ENCODE data around the gene IFNG. TPM values are rescaled to one million over a fixed set of nuclear protein-coding genes. Genes with fewer than 3 reads are reported as not detected.
"Not testable (repeated sequence)": the region's sequence is repeated elsewhere in the genome, so short reads cannot be mapped to it uniquely, and the experiment has no call there.

The IFNG gene
- polyA plus RNA-seq (2013, experiment 1 of 2; ENCODE audit: insufficient read length) = not detected
- not detected for polyA plus RNA-seq (2013, experiment 2 of 2; ENCODE audit: insufficient read length)

DNA sequence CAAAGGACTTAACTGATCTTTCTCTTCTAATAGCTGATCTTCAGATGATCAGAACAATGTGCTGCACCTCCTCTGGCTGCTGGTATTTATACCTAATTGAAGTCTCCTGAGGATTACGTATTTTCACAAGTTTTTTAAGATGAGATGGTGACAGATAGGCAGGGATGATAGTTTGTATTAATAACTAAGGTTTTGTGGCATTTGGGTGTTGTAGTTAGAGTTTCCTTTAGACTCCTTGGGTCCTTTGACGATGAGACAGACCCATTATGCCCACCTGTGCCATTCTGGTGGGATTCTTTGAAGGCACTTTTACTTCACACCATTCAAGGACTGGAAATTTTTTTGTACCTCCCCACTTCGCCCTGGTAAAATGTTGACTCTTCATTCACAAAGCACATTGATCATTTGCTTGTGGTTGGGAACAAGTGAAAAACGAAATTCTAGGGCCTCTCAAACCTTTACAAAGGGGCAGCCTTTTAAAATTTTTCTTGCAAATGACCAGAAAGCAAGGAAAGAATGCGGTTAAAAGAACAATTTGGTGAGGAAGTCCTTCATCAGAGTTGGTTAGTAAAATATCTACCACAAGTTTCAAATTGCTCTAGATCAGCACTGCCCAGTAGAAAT is at the start of gene IFNG:
Gene IFNG, minus strand, starts transcription at position 60 of the 624 bp plus-strand sequence. CDS start 125 bp downstream, outside the sequence.
- no peak for DNase-seq

DNA sequence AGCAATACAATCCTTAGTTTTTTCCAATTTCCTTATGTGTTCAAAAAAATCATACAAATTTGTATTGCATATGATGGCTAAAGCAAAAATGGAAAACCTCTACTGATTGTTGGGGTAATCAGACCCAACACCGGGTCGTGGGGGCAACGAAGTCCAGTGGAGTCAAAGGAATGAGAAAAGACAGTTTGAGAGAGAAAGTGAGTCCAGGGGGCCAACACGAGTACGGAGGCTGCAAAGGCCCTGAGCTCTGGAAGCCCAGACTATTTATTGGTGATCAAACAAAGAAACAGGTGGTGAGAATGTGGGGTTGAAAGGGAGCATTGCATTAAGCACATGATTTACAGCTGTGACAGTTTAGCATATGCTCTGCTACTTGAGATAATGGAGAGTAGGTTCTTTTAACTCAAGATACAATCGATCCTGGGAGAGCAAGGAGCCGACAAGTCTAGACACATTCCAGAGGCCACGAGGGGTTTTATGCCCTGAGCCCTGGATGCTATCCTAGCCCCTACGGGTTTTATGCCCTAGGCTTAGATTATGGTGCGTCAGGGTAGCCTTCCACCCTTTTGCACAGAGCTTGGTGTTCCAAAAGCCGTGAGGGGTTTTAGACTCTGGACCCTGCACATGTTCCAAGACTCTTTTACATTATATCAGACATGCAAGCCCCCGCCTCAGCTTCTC is 49.6 kb upstream of the IFNG start:
- not testable (repeated sequence) for DNase-seq

- no peak for DNase-seq
Observed at GRCh38 chr12:68207276-68207675, 47.7 kb upstream of the IFNG start.

- DNase-seq = no peak
Observed at GRCh38 chr12:68206446-68206845, 46.9 kb upstream of the IFNG start.

DNA sequence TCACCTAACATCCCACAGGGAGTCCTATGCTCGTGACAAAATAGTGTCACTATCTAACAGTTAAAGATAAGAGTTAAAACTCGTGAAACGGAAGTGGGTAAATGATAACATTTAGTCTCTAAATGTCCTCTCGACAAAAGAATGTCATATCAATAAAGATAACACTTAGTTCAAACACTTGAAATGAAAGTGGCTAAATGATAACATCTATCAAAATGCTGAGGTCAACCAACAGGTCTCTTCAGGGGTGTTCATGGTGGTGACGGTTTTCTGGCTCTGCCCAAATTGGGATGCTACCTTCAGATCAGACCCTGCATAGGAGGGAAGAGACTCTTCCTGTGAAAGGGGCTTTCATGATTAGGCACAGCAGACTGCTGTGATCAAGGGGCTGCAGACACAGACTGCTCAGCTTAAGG is 43.9 kb upstream of the IFNG start:
- DNase-seq = no peak

- DNase-seq = no peak
Observed at GRCh38 chr12:68200854-68201253, 41.3 kb upstream of the IFNG start.

- DNase-seq = no peak
Observed at GRCh38 chr12:68199127-68199526, 39.6 kb upstream of the IFNG start.

DNA sequence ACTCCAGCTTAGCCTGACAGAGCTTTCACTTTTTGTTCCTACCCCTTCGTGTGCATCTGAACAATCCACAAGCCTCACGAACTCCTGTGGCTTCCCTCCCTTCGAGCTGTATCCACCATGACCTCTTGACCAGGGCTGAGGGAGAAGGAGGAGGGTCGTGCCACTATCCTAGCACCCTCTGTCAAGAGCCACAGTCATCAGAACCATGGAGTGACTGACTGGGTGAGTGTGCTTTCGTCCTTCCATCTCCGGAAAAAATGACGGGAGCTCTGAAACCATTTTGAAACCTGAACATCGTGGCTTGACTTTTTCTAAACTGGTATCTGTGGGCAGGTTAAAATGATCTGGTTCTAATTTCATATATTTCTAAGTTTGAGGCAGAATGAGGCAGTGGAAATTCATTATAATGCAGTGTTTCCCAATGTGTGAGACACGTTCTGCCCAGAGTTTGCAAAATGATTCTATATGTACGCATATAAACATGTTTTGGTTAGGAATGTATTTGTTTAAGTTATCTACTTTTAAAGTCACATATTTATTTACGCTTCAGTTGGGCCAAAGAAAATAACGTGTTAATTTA is 39.1 kb upstream of the IFNG start:
- DNase-seq = no peak

GRCh38 chr12:68190301-68190700 is 30.8 kb upstream of the IFNG start:
- DNase-seq = no peak

- peak; percentile 79 for DNase-seq
Observed at GRCh38 chr12:68189821-68190242, 30.3 kb upstream of the IFNG start.

DNA sequence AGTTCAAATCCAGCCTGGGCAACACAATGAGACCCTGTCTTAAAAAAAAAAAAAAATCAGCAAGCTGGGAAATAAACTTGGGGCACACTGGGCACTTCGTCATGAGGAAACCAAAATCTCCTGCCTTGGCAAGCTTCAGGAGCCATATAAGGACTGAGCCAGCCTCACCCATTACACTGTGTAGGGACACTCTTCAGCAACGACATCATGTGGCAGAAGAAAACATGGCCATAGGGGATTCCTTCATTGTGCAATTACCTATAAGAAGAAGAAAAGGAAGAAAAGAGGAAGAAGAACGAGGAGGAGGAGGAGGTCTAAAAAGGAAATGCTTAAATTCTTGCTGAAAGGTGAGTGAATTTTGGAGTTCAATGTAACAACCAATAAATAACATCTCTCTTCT is 26.1 kb upstream of the IFNG start:
- no peak for DNase-seq

DNA sequence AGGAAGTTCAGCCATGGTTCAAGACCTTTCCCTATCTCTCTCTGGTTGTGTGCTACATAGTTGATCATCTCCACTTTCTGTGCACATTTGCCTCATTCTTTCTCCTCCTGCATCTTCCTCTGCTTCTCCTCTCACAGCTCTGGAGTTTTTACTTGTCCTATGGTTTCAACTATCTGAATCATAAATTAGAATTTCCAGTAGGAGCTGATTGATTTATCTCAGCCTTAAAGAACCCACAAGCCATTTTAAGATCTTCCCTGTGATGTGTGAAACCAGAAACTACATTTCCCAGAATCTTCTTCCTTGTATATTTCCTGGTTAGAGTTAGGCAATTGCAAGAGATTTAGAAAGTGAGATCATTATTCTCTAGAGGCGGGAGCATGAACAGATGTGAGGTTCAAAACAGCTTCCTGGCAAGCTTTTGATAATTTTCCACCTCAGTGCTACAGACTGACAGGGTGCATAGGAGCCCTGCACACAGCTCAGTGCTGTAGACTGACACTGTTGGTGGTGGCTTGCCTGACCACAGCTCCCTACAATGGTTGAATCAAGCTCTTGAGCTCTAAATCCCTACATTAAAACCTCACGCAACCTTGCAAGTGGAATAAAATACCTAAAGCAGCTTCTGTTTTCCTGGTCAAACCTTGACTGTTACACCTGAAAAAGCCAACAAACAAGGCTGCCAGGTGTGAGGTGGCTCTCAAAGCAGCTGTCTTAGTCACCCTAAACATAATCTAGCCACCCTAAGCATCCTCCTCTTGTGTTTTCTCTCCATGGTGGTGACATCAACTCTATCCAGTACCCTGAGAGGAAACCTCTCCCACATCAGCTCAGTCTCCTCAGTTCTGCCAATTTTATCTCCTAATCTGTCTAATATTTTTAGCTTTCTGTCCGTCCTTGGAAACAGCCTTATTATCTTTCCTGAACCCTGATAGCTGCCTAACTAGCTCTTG is 21.5 kb upstream of the IFNG start:
- no peak for DNase-seq

DNA sequence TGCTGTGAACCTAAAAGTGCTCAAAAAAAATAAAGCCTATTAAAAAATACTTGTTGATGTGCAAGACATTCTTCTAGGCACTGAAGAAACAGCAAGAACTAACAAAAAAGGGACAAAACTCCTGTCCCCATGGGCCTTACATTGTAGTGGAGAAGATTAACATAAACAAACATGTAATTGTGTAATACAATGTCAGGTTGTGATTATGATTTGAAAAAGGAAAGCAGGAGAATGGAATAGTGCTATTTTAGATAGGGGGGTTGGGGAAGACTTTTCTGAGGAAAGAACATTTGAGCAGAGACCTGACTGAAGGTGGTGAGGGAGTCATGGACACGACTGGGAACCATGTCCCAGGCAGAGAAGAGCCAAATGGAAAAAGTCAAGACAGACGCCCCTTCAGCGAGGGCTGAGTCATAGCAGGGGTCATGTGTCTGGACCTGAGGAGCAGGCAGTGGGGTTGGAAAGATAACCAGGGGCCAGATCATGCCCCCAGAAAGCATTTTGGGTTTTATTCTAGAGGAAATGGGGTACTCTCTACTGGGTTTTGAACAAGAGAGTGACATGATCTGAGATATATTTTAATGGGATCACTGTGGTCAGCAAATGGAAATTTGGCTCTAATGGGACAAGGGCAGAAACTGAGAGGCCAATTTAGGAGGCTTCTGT is 19.4 kb upstream of the IFNG start:
- no peak for DNase-seq

DNA sequence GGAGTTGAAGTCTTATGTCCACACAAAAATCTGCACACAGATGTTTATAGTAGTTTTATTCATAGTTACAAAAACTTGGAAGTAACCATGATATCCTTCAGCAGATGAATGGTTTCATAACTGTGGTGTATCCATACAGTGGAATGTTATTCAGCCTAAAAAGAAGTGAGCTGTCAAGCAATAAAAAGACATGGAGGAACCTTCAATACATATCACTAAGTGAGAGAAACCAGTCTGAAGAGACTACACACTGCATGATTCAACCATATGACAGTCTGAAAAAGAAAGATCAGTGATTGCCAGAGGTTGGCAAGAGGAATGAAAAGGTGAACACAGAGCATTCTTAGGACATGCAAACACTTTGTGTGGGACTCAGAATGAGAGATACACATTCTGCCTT is 18.6 kb upstream of the IFNG start:
- peak; percentile 3 for DNase-seq

DNA sequence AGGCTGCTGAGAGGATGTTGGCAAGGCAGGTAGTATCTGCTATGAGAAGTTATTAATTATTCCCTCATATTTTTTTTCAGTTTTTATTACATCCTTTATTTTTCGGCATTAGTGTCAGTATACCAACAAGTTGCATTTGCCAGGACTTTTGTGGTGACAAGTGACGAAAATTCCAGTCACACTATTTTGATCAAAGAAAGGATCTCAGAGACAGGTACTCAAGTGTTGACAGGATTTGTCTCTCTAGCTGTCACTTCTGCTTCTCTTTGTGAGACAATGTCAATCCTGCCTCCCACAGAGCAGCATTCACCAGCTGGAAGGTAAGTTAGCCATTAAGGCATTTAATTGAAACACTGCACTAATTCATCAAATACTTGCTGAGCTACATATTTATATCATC is 18.0 kb upstream of the IFNG start:
- DNase-seq = no peak

DNA sequence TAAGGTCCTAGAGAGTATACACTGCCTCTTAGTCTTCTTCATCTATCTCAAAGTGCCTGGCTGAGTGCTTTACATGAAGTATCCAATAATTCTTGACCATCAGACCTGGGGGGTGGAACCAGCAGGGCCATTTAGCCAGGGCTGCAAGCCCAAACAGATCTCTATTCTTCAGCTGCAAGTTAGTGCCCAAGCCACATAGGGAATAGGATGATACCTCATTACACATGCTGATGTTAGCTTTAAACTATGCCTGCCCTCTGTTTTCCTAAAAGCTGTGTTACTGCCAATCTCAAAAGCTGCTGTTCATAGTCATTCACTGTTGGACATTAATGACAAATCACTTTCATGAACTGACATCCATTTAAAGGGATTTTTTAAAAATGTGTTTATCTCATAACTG is 16.7 kb upstream of the IFNG start:
- DNase-seq = no peak

DNA sequence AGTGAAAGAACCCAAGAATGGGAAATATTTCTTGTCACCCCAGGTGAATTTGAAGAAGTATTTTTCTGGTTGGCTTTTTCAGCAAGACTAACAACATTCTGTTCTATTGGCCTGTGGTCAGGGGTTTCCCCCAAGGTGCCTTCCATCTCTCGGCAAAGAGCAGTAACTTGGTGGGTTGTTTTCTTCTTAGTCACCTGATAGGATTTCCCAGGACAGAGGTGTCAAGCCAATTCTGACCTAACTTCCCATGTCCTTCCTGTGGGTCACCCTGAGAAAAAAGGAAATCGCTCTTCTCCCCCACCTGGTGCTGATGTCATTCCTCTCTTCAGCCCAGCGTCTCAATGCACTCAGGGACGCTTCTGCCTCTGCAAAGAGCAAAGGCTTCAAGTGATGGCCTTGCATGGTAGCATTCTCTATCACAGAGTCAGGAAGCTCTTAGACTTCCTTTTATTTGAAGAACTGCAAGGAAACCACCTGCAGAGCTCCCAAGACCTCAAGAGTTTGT is 16.1 kb upstream of the IFNG start:
- DNase-seq = no peak

GRCh38 chr12:68174761-68175160 is 15.2 kb upstream of the IFNG start:
- DNase-seq = not testable (repeated sequence)

GRCh38 chr12:68173792-68174191 is 14.3 kb upstream of the IFNG start:
- no peak for DNase-seq

- peak; percentile 73 for DNase-seq
Observed at GRCh38 chr12:68170726-68171125, 11.2 kb upstream of the IFNG start.

DNA sequence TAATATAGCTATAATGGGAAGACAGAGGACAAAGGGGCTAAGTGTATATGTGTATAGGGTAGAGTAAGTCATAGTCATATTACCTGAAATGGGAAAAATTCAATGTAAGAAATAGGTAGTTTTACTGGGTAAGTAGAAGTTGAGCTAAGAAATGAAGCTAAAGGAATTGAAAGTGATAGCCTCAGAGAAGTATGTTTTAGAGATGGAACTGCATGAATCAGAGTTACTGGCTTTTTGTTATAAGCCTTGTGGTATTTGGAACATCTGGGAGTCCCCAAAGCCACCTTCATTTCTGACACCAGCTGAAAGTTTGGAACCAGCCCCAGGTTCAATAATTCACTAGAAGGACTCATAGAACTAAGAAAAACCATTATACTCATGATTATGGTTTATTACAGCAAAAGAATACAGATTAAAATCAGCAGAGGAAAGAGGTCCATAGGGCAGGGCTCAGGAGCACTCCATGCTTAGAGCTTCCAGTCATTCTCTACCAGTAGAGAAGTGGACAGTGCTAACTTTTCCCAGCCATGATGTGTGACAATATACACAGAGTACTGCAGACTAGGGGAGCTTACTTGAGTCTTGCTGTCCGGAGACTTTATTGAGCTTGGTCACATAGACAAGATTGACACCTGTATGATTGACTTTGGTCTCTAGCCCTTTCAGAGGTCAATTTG is 9.8 kb upstream of the IFNG start:
- DNase-seq = no peak
